Cortex of kidney (tissue), 1 donor: ENCODE measurements around the gene THSD1.
"Not testable (repeated sequence)": the region's sequence is repeated elsewhere in the genome, so short reads cannot be mapped to it uniquely, and the experiment has no call there.

Experiments
- DNase-seq: peaks from one replicate; lab custom pipeline; 2025; lab: John Stamatoyannopoulos, UW

Gene THSD1

GRCh38 chr13:52408071-52408658 is 2.2 kb upstream of the THSD1 start:
- DNase-seq, result not testable (repeated sequence)

GRCh38 chr13:52407436-52407835 is 1.5 kb upstream of the THSD1 start:
- not testable (repeated sequence) for DNase-seq

DNA sequence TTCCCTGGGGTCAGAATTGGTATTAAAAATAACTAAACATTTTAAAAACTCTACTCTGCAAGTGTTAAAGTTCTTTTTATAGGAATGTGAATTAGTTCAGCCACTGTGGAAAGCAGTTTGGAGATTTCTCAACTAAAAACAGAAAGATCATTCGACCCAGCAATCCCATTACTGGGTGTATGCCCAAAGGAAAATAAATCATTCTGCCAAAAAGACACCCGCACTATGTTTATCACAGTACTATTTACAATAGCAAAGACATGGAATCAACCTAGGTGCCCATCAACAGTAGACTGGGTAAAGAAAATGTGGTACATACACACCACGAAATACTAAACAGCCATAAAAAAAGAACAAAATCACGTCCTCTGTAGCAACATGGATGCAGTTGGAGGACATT is 657 bp upstream of the THSD1 start:
- no peak for DNase-seq

DNA sequence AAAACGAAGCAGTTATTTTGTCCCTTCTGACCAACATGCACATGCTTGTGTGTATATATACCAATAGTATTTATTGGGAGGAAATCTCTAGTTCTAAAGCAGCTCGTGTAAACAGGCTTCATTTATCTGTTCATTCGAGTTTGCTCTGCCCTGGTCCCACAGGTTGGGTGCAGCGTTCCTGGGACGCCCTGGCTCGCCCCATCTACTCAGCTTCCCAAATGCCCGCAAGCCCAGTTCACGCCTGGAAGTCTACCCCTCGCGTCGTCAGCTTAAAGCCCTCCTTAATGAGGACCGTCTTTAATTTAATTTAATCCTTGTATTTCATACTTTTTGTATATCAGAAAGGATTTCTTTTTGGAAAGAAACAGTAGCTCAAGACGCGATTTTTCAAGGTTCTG is 604 bp downstream of the THSD1 start:
- no peak for DNase-seq

- DNase-seq, result no peak
Measured at GRCh38 chr13:52399708-52400107, 6.3 kb downstream of the THSD1 start.

- DNase-seq, result no peak
Measured at GRCh38 chr13:52399046-52399445, 6.9 kb downstream of the THSD1 start.

GRCh38 chr13:52395704-52396103 is 10.3 kb downstream of the THSD1 start:
- no peak for DNase-seq

- DNase-seq, result no peak
Measured at GRCh38 chr13:52394586-52394985, 11.4 kb downstream of the THSD1 start.

DNA sequence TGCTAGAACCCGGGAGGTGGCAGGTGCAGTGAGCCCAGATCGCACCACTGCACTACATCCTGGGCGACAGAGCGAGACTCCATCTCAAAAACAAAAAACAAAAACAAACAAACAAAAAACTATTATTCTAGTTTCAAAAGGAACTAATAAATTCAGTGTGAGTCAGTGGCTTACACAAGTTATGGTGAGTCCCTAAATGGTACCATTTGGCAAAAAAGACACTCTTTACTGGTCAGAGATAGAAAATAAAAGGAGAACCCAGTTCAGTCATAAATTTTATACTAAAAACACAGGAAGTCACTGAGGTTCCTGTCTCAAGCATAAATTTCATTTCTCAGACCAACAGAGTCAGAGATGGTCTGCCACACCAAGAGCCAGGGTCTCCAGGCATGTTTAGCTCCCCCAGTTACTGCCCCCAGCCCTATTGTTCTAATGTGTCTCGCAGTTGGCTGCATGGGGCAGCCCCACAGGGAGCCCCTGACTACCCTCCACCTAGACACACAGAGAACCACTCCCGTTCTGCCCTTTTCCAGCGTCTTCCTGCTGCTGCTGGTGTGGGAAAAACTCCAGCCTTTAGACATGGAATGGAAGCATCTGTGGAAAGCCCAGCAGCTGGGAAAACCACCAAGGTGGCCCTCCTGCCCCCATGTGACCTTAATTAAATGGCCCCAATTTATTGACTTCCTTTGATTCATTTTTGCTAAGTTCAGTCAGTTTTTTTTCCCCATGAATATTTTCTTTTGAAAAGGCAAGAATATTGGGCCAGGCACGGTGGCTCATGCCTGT is 12.2 kb downstream of the THSD1 start:
- DNase-seq, result no peak

DNA sequence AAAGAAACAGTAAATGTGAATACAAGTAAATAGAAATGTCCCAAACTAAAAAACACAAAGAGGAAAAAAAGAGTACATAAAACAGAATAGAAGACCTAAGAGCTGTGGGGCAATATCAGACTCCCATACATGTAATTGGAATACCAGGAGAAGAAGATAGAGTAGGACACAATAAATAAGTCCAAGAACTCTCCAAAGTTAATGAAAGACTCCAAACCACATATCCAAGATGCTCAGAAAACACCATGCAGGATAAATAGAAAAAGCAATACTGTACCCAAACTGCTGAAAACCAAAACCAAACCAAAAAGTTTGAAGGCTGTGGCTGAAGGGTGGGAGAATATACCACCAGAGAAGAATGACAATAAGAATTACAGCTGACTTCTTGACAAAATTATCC is 18.3 kb downstream of the THSD1 start:
- DNase-seq, result no peak

- DNase-seq, result no peak
Measured at GRCh38 chr13:52385870-52386269, 20.1 kb downstream of the THSD1 start.

DNA sequence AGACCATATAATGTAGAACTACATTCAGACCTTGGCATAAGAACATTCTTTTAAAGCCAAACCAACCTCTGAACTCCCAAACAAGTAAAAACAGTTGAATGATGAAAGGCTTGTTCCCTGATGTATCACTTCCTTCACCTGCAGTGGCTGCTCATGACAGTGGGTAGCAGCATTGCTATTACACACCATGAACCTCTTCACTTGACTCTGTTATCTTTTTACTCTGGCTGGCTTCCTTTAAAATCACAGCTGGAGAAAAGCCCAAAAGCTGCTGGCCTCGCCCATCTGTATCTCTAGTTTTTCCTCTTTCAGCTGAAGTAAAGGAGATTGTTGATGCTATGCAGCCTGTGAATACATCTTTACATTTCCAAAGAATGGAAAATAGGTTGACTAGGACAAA is 22.6 kb downstream of the THSD1 start:
- DNase-seq, result no peak

DNA sequence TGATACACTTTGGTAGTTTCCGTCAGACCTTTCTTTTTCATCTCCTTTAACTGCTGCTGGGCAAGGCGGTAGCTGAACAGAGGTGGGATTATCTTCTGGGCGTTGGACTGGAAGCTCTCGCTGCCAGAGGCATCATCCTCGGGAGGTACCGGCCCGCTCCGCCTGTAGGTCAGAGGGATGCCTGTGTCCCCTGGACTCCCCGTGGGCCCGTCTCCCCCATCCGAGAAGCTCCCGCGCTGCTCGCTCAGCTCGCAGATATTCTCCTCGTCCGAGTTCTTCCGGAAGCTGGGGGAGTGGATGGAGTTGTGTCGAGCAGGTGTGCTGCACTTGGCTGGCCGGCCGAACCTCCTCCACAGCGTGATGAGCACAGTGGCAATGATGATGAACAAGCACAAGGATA is 27.7 kb downstream of the THSD1 start:
- DNase-seq, result no peak

GRCh38 chr13:52377898-52378297 is 28.1 kb downstream of the THSD1 start:
- DNase-seq, result no peak

GRCh38 chr13:52374873-52375411 is 31.0 kb downstream of the THSD1 start:
- DNase-seq, result no peak

- DNase-seq, result no peak
Measured at GRCh38 chr13:52374389-52374788, 31.6 kb downstream of the THSD1 start.

GRCh38 chr13:52373277-52373676 is 32.7 kb downstream of the THSD1 start:
- not testable (repeated sequence) for DNase-seq

DNA sequence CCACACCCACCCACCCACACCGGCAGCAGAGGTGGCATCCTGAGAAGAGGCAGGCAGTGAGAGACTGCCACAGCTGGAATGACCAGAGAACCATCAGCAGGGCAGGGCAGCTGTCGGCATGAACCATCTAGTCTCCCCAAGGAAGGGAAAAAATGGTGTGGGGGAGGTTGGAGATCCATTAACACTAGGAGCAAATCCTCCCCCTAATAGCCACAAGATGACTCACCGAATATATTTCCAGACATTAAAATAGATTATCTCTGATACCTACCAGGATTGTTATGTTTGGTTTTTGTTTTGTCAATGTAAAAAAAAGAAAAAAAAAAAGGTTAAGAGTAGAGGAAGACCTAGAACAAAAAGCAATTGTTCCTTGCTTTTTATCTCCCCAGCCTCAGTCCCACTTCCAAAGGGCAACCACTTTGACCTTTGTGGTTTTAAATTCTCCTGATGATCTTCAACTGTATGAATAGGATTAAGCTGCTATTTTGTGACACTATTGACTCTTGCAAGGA is 34.2 kb downstream of the THSD1 start:
- DNase-seq, result no peak

DNA sequence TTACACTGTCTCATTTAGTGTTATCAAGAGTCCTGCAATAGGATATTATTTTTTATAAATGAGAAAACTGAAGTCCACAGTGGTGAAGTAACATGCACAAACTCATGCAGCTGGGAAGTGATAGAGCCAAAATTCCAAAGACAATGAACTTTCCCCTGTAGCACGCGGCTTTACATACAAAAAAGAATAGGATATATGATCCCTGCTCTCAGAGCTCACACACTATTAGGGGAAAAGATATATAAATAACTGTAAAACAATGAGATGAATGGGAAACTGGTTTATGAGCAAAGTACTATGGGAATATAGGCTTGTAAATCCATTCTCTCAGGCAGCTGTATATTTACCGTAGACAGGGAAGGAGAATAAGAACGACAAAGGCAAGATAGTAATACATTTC is 39.7 kb downstream of the THSD1 start:
- DNase-seq, result no peak

DNA sequence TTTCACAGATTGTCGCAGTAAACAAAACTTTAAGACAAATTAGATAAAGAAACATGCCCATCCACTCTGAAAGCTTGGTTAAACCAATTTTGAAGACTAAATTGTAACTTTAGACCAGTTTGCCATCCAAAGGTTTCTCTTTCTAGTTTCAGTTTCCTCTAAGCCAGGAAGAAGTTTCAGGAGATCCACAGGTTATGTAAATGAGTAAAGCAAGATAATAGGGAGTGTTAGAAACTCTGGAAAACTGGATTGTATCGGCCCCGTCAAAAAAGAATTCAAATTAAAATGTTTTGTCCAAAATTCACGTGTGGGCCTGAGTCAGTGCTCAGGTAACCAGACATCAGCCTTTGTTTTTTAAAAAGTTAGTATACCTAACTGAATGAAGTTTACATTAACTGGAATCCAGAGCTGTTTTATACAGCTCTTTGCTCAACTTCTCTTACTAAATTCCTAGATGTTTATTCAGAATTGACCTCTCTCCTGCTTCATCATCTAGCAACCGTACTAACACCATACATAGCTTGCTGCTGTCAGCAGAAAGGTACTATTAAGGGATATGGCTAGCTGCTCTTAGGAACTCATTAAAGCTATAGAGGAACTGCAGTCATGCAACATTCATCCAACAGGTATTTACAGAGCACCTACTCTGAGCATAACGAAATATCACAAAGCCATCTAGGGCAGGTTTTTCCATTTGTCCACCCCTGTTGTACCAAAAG is 43.6 kb downstream of the THSD1 start:
- DNase-seq, result not testable (repeated sequence)

DNA sequence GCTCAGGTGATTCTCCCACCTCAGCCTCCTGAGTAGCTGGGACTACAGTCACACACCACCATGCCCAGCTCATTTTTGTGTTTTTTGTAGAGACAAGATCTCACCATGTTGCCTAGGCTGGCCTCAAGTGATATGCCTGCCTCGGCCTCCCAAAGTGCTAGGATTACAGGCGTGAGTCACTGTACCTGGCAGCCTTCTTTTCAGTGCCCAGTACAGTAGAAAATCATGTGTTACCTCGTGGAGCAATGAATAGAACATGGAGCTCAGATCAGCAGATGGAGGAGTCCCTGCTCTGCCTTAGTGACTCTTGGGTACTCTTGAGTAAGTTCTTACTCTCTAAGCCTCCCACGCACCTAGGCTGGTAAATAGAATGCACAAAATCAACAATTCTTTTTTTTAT is 44.7 kb downstream of the THSD1 start:
- no peak for DNase-seq

- no peak for DNase-seq
Measured at GRCh38 chr13:52359534-52359933, 46.4 kb downstream of the THSD1 start.

DNA sequence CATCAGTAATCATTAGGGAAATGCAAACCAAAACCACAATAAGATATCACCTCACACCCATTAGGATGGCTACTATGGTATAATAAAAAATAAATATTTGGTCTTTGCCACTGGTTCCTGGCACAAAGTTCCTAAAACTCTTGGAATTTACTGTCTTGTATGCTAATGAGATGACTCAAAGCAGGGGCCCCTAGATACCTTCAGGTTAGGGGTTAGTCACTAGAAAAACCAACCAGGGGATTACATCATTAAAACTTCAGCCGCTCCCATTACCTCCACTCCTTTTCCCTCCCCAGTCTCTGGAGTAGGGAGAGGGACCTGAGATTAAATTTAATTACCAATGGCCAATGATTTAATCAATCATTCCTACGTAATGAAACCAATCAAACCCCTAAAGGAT is 49.6 kb downstream of the THSD1 start:
- DNase-seq, result no peak
